GM19463 (cell line): Measurements from ENCODE around the gene SUB1.
"Not testable (repeated sequence)": the region's sequence is repeated elsewhere in the genome, so short reads cannot be mapped to it uniquely, and the experiment has no call there.

Experiments
- ATAC-seq: cut with Tn5 transposase; IDR thresholded peaks from one replicate; pipeline ENCODE4 v1.9.1; 2021; ENCODE audit warnings: mild to moderate bottlenecking, moderate library complexity; ENCODE audit not compliant: unreplicated experiment

SUB1 gene

DNA sequence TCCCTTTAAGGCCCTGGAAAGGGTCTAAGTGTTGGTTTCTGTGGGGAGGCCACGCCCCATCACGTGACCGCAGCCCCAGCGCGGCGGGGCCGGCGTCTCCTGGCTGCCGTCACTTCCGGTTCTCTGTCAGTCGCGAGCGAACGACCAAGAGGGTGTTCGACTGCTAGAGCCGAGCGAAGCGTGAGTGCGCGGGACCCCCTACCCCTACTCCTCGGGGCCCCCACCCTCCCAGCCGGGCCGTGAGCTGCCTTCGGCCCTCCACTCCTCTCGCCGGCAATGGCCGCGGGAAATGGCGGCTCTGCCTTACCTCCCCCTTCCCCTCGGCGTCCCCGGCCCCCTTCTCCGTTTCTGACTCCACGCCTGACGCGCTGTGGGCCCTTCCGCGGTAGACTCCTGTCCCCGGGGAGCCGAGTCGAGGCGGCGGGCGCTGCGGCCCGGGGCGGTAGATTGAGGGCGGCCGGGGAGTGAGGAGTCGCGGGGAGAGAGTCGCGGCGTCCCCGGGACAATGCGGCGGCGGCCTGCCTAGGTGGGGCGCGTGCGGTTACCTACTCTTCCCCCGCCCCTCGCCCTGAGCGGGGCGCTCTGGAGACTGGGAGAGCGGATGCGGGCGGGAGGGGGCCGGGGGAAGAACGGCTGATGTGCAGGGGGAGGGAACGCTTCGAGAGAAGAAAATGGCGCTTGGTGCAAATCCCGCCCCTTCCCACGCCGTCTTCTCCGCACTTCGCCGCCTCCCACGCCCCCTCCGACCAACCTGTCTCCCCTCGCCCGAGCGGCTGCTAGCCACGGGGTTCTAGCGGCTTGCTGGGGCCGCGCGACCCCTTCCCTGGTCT, at the start of gene SUB1:
Gene SUB1, plus strand, starts transcription at position 112 of the 830 bp plus-strand sequence. CDS start 2,956 bp downstream, outside the sequence.
- peak; percentile 44 for ATAC-seq

DNA sequence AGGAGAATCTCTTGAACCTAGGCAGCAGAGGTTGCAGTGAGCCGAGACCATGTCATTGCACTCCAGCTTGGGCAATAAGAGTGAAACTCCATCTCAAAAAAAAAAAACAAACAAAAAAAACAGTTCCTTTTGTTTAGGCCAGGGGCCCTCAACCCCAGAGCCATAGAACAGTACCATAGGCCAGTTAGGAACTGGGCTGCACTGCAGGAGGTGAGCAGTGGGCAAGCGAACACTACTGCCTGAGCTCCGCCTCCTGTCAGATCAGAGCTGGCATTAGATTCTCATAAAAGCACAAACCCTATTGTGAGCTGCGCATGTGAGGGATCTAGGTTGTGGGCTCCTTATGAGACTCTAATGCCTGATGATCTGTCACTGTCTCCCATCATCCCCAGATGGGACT, 49.1 kb upstream of the SUB1 start:
- ATAC-seq: no peak

DNA sequence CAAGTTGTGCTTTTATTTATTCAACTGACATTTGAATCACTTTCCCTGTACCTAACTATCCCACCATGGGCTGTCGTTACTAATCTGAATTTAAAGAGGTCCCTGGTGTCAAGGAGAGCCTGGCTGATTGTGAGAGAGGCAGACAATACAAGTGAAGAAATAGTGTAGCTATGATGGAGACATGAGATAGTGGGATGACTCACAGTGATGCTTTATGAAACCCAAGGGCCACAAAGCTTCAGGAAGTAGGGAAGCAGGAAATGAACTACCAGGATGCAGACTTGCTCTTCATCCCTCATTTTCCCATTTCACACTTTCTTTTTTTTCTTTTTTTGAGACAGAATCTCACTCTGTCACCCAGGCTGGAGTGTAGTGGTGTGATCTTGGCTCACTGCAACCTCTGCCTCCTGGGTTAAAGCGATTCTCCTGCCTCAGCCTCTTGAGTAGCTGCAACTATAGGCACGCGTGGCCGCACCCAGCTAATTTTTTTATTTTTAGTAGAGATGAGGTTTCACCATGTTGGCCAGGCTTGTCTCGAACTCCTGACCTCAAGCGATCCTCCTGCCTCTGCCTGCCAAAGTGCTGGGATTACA, 47.8 kb upstream of the SUB1 start:
- ATAC-seq: peak; percentile 15

DNA sequence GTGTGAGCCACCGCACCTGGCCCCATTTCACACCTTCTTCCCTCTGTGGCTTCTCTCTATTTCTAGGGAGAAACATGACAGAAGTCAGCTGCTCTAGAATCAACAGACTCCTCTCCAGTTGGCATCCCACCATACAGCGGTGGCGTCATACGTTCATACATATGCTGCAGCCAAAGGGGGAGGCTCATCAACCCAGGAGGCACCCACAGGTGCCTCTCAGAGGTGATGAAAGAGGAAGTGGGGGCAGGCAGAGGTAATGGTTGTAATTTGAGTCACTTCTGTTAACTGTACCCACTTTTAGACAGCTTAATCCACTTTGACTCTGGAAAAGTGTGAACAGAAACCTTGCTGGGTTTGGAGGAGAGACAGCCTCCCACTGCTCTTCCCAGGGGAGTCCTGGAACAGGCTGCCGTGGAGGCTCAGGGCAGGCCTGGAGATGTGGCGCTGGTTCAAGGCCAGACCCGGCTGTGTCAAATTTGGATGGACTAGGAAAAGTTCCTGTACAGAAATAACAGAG, 47.3 kb upstream of the SUB1 start:
- ATAC-seq: peak; percentile 77

DNA sequence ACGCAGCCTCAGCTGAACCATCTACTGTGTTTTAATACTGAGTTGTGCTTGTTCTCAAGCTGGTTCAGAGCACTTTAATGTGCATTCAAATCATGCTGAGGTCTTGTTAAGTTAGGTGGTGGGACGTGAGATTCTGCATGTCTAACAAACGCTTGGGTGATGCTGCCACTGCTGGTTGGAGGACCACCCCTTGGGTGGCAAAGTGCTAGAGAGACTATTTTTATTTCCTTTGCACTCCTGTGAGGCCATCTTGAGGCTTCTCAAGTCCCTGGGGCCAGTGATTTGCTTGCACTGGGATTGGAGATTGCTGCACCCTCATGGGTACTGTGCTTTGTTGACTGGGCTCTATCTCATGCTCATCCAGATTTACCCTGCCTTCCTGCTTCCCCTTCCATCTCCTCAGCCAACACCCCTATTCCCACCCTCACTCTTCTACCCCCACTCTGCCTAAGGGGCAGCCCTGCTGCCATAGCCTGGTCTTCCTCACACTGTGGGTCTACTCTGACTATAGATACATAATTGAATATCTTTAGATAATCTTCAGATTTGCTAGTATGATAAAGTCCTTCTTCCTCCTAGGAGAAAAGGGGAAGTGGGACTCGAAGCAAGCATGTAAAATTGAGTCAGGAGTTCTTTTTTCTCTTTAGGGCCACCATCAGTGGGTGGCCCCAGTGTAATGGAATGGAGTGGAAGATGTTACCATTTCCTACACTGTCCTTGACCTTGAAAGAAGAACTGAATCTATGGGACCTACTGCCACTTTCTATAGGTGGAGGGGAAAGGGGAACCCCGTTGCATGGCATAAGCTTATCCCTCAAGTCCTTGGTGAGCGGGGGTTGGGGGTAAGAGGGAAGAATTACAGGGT, 45.1 kb upstream of the SUB1 start:
- ATAC-seq: no peak

DNA sequence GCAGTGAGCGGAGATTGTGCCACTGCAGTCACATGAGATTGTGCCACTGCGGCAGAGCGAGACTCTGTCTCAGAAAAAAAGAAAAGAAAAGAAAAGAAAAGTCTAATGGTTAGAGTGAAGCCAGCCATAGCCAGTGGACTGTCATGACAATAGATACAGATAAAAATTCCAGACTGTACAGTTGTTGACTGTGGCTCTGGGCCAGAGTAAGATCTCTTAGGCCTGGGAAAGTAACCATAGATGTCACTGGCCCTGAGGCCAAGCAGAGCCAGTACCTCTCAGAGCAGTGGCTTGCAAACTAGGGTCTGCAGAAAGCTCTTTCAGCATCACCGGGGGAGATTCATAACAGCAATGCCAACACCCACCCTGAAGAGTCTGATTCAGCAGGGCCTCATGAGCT, 44.1 kb upstream of the SUB1 start:
- no peak for ATAC-seq

DNA sequence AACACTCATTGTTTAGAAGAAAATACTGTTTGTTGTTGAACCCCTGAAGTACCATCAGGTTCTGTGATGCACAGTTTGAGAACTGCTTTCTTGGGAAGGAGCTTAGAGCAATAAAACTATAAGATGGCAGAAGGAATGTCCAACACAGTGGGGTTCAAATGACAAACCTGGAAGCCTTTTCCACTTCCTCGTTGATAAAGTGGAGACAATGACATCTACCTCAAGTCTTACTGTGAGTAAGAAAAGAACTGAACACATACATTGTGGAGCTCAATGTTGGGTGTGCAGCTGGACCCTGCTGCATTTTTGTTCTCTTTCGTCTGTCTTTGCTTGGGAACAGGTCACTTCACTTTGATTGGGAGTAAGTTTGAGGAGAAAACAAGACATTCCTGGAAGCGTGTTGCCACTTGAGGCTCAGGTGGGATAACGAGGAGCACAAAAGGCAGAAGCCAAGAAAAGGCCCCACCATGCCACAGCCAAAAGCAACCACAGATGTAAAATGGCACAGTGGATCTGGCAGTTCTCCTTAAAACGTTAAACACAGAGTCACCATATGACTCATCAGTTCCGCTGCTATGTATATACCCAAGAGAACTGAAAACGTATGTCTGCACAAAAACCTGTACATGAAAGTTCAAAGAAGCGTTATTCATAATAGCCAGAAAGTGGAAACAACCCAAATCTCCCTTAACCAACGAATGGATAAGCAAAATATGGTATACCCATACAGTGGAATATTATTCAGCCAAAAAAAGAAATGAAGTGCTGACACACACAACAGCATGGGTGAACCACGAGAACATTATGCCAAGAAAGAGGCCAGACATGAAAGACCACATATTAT, 42.9 kb upstream of the SUB1 start:
- peak; percentile 65 for ATAC-seq

DNA sequence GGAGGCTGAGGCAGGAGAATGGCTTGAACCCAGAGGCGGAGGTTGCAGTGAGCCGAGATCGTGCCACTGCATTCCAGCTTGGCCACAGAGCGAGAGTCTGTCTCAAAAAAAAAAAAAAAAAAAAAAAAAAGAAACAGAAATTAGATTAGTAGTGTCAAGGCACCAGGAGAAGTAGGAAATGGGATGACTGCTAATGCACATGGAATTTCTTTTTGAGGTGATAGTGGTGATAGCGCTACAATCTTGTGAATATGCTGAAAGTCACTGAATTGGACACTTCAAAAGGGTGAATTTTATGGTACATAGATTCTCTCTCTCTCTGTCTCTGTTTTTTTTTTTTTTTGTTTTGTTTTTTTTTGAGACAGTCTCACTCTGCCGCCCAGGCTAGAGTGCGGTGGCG, 42.1 kb upstream of the SUB1 start:
- ATAC-seq: no peak

DNA sequence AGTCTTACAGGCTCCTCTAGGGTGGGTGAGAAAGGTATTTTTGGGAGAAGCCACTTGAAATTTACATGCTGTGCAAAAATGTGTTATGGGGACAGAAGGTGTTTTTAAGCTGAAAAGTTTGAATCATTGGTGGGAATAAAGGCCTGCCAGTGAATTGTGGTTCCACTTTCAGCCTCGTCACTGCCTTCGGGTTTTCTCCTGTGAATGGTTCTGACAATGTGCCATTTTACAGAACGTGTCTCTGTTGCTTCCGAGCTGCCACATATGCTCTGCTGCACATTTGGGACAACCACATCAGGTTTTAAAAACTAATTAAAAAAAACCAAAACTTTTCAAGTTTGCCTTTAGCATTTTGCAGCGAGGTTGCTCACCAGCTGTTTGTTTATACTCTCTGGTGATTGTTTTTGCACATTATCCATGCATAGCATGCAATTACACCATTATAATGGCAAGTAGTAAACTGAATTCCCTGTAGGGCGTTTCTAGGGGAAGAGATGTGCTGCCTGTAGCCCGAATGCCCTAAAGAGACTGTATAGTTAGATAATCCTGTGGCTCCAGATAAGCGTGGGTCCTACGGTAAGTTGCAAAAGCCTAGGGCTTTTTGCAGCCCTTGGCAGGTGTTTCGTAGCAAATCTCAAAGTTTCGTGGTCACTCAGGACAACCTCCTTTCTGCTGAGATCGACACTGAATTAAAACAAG, 40.1 kb upstream of the SUB1 start:
- no peak for ATAC-seq

DNA sequence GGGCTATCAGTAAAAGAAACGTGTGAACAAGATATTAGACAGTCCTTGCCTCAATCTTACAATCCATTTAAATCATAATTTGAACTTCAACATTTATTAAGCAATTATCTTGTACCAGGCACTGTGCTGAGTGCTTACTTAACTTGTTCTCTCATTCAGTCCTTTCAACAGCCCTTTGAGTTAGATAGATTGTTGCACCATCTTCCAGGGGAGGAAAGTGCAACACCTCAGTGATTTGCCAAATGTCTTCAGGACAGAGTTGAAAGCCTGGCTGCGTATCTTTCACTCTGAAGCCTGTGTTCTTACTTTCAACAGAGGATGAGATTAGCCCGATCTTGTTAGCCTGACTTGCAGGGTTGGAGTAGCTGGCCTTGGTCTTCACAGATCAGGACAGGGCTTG, 34.2 kb upstream of the SUB1 start:
- no peak for ATAC-seq

DNA sequence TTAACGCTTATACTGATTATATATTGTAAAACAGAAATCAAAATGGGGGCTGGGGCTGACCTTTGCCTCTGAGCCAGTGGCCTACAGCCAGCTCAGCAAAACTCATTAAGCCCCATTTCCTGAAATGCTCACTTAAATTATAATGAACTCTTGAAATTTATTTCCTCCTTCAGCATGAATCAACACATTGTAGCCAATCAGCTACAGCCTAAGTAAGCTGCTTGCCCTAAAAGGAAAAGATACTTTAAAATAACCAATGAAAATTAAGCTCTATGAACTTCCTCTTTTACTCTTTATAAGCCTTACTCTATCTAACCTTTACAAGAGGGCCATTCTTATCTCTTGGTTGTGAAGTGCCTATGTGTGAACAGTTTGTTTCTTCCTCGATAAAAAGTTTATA, 33.5 kb upstream of the SUB1 start:
- no peak for ATAC-seq

DNA sequence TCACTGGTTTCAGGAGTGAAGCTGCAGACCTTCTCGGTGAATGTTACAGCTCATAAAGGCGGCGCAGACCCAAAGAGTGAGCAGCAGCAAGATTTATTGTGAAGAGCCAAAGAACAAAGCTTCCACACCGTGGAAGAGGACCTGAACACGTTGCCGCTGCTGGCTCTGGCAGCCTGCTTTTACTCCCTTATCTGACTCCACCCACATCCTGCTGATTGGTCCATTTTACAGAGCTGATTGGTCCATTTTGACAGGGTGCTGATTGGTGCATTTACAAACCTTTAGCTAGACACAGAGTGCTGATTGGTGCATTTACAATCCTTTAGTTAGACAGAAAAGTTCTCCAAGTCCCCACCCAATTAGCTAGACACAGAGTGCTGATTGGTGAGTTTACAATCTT, 32.9 kb upstream of the SUB1 start:
- ATAC-seq: not testable (repeated sequence)

DNA sequence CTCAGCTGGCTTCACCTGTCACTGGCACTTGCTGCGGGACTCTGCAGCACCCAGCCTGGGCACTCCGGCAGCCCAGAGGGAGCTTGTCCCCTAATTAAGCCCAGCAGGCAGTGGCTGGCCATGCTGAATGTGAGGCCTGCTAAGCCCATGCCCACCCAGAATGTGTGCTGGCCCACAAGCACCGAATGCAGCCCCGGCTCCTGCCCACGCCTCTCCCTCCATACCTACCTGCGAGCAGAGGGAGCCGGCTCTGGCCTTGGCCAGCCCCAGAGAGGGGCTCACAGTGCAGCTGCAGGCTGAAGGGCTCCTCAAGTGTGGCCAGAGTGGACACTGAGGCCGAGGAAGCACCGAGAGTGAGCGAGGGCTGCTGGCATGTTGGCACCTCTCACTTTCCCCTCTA, 32.4 kb upstream of the SUB1 start:
- no peak for ATAC-seq

DNA sequence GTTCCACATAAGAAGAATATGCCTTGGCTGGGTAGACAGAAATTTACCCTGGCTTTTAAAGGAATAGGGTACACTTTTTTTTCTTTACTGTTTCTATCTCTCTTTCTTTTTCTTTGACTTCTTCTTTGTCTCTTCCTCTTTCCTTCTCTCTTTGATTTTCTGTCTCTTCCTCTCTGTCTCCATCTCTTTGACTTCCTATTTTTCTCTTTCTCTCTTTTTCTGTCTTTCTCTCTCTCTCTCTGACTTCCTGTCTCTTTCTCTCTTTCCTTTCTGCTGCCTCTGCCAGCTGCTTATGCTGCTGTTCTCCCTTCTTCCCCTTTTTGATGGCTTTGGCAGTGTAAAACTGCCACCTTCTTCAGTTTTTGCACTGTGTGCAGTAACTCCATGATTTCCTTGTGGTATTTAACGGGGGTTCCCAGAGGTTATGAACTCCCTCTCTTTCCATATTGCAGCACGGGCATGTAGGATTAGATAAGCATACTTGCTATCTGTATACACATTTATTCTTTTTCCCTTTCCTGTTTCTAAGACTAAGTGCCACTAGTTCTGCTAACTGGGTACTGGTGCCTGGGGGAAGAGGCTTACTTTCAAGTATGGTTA, 31.1 kb upstream of the SUB1 start:
- not testable (repeated sequence) for ATAC-seq

DNA sequence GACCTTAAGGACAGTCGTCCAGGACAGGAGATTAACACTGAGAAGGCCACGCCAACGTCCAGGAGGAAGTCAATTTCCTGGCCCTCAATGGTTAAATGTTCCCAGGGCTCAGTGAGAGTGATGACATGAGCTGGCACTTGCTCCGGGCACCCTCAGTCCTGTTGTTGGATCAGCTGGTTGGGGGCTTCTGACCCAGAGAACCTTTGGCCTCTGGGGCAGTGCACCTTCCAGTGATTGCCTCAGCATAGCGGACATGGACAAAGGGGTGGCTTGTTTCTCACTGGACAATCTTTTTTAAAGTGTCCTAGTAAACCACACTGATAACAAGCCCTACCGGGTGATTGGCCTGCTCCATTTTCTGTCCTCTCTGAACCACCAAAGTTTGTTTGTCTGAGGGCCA, 28.8 kb upstream of the SUB1 start:
- ATAC-seq: not testable (repeated sequence)

DNA sequence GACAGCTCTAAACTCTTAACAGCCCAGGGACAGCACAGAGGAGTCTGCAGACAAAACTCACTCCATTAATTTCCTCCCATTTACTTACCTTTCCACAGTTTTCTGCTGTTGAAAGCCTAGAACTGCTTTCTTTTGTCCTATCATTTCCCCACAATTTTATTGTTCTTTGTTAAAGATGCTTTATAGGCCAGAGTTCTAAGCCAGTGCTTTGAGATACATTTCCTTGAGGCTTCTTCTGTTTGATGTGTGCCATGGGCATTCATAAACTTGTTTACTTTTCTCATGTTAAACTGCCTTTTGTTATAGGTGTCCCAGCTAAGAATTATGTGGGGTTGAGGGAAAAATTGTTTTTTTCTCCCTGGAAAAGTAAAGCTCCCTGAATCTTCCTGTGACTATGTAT, 25.9 kb upstream of the SUB1 start:
- no peak for ATAC-seq

DNA sequence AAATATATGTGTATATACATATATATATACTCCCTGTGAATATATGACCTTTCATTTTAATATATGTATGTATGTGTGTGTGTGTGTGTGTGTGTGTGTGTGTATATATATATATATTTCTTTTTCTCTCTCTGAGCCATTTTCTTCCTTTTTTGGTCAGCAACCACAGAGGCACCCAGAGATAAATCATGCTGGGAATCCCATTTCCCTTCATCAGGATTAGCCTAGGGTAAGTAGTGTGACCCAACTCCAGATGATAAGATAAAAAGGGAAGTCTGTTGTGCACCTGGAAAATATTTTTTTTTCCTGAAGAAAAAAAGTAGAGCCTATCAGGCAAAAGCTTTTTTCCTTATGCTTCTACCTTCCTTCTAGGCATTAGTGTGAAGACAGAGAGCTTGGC, 25.4 kb upstream of the SUB1 start:
- ATAC-seq: no peak

DNA sequence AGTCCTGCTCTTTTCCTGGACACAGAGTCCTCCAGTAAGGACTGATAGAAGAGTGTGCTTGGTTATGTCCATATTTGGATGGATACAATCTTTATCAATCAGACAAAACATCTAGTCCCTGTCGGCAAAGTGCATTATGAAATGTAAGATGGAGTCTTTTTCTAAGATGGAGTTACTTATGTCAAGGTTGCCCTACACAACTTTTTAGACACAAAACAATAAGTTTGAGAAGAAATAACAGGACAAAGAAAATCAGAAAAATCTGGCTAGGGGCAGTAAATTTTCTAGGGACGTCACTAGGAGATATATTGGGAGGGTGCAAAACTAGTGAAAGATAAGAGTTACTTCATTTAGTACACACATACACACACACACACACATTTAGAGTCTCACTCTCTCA, 23.3 kb upstream of the SUB1 start:
- ATAC-seq: no peak

DNA sequence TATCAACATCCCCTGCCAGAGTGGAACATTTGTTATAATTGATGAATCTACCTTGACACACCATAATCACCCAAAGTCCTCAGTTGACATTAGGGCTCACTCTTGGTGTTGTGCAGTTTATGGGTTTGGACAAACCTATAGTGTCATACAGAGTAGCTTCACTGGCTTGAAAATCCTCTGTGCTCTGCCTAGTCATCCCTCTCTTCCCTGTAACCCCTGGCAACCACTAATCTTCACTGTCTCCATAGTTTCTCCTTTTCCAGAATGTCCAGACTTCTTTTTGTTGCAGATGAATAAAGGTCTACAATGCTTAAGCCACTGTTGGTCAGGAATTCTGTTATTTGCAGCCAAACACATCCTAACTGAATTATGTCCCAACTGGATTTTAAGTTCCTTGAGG, 22.5 kb upstream of the SUB1 start:
- ATAC-seq: no peak

DNA sequence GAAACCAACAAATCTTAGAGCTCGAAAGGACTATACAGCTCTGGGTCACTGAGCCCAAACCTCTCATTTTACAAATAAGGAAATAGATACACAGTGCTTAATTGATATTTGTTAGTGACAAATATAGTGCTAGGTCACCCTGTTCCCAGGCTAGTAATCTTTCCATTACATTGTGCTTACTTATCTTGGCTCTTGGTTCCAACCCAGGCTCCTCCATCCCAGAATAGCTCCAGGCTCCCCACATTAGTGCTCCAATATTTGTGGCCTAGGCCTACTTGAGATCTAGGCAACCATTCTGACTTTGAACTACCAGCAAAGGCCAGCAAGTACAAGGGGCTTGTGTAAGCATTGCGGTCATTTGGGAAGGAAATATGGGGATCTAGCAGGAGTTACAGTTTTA, 21.7 kb upstream of the SUB1 start:
- no peak for ATAC-seq
